CD14-positive monocyte (primary cell): ENCODE results near the gene PLA2G3. TPM values are rescaled to one million over a fixed set of nuclear protein-coding genes. Genes with fewer than 3 reads are reported as not detected.
"Not testable (repeated sequence)": the region's sequence is repeated elsewhere in the genome, so short reads cannot be mapped to it uniquely, and the experiment has no call there.

Experiments used
- DNase-seq, 3 donors: peaks; one replicate each; pipeline ENCODE4 v3.0.0-alpha.2; 2011 to 2022
- H2AFZ ChIP-seq: 2 replicates; pipeline ENCODE4 v1.6.0; 2012; ENCODE audit warnings: mild to moderate bottlenecking, low read depth, low read length, inconsistent platforms; ENCODE audit not compliant: insufficient read depth, poor library complexity, severe bottlenecking
- H3K27ac ChIP-seq, 2 donors: 1 replicate in 1 of 2; 2 replicates in 1 of 2; pipeline ENCODE4 v1.5.1; 2012 to 2013; ENCODE audit warnings: low read length in 2 of 2, control low read depth in 1 of 2, inconsistent platforms in 1 of 2, low read depth in 1 of 2, mild to moderate bottlenecking in 1 of 2
- H3K27me3 ChIP-seq, 2 donors: one replicate each; pipeline versions ENCODE4 v1.6.0 to v1.6.1; 2011 to 2013; ENCODE audit warnings: low read length in 2 of 2; ENCODE audit not compliant: control insufficient read depth in 2 of 2, insufficient read depth in 2 of 2
- H3K36me3 ChIP-seq, 2 donors: replicated peaks in 1 of 2; 1 replicate in 1 of 2; 2 replicates in 1 of 2; pipeline versions ENCODE4 v1.5.1 to v1.6.1; 2012 to 2013; ENCODE audit warnings: low read length in 2 of 2, control low read depth in 1 of 2, inconsistent platforms in 1 of 2, mild to moderate bottlenecking in 1 of 2; ENCODE audit not compliant: insufficient read depth in 2 of 2, control insufficient read depth in 1 of 2
- H3K4me1 ChIP-seq, 2 donors: 1 replicate in 1 of 2; 2 replicates in 1 of 2; pipeline versions ENCODE4 v1.5.1 to v1.6.1; 2012 to 2013; ENCODE audit warnings: low read length in 2 of 2, control low read depth in 1 of 2, inconsistent platforms in 1 of 2, mild to moderate bottlenecking in 1 of 2, moderate library complexity in 1 of 2; ENCODE audit not compliant: insufficient read depth in 2 of 2, control insufficient read depth in 1 of 2
- H3K4me2 ChIP-seq: replicated peaks from 2 replicates; pipeline ENCODE3; 2012; ENCODE audit warnings: low read length, moderate library complexity, mild to moderate bottlenecking; ENCODE audit not compliant: poor library complexity, severe bottlenecking; ENCODE audit errors: extremely low read depth
- H3K4me3 ChIP-seq, 3 experiments: fragments of 200-600 bp in 1 of 3; sonication (generic) in 1 of 3; replicated peaks in 1 of 3; 1 replicate in 2 of 3; 2 replicates in 1 of 3; pipeline ENCODE4 v1.5.1; 2011 to 2013; ENCODE audit warnings: low read length in 3 of 3, mild to moderate bottlenecking in 3 of 3, control low read depth in 2 of 3, low read depth in 2 of 3, inconsistent platforms in 1 of 3, moderate library complexity in 1 of 3
- H3K79me2 ChIP-seq: 2 replicates; pipeline ENCODE4 v1.6.0; 2012; ENCODE audit warnings: mild to moderate bottlenecking, control low read depth, inconsistent platforms, low read length, moderate library complexity; ENCODE audit not compliant: insufficient read depth
- H3K9ac ChIP-seq: 2 replicates; pipeline ENCODE4 v1.6.0; 2017; ENCODE audit warnings: low read length, mild to moderate bottlenecking; ENCODE audit not compliant: insufficient read depth, poor library complexity, severe bottlenecking
- H3K9me3 ChIP-seq, 2 donors: replicated peaks in 1 of 2; 1 replicate in 1 of 2; 2 replicates in 1 of 2; pipeline versions ENCODE4 v1.5.1 to v1.6.1; 2012 to 2013; ENCODE audit warnings: low read length in 2 of 2, control low read depth in 1 of 2; ENCODE audit not compliant: control insufficient read depth in 1 of 2, insufficient read depth in 1 of 2
- H4K20me1 ChIP-seq: 2 replicates; pipeline ENCODE4 v1.6.0; 2012; ENCODE audit warnings: mild to moderate bottlenecking, low read length, control low read depth, moderate library complexity; ENCODE audit not compliant: insufficient read depth
- H3K27ac Mint-ChIP-seq, 7 donors: one replicate each; pipeline ENCODE4 v1.8.0; 2020; ENCODE audit warnings: mild to moderate bottlenecking in 7 of 7, mixed read lengths in 7 of 7, moderate library complexity in 6 of 7, inconsistent platforms in 2 of 7
- H3K27me3 Mint-ChIP-seq, 3 donors: one replicate each; pipeline ENCODE4 v1.8.0; 2021 to 2022; ENCODE audit warnings: low read depth in 3 of 3, mild to moderate bottlenecking in 3 of 3, mixed read lengths in 3 of 3, moderate library complexity in 3 of 3, inconsistent platforms in 1 of 3
- H3K36me3 Mint-ChIP-seq, 2 donors: one replicate each; pipeline ENCODE4 v1.8.0; 2020; ENCODE audit warnings: mixed read lengths in 2 of 2, inconsistent platforms in 1 of 2, mild to moderate bottlenecking in 1 of 2
- H3K4me1 Mint-ChIP-seq: one replicate; pipeline ENCODE4 v1.8.0; 2020; ENCODE audit warnings: mild to moderate bottlenecking, mixed read lengths
- H3K4me3 Mint-ChIP-seq, 2 donors: one replicate each; pipeline ENCODE4 v1.8.0; 2020; ENCODE audit warnings: mild to moderate bottlenecking in 2 of 2, mixed read lengths in 2 of 2, moderate library complexity in 1 of 2
- H3K9me3 Mint-ChIP-seq, 7 donors: one replicate each; pipeline ENCODE4 v1.8.0; 2020 to 2022; ENCODE audit warnings: mixed read lengths in 7 of 7, mild to moderate bottlenecking in 6 of 7, moderate library complexity in 6 of 7, inconsistent platforms in 2 of 7
- WGBS: methylation state at CpG from one replicate; pipeline ENCODE4 v1.1.5; 2013; ENCODE audit warnings: missing lambda C conversion rate; ENCODE audit not compliant: insufficient coverage; 5-methylcytosine and 5-hydroxymethylcytosine counted together
- intact Hi-C, 2 donors: fragments of 100-400 bp; cut with micrococcal nuclease; formaldehyde crosslinking; loops; one replicate each; pipeline versions ENCODE4 v1.15.0 to v1.15.1; 2023
- polyA plus RNA-seq, 3 donors: library from polyadenylated mRNA; depleted of rRNA in 1 of 3; unstranded in 2 of 3; stranded (reverse) in 1 of 3; fragments of 300-500 nt in 2 of 3; fragments of >200 nt in 1 of 3; fragmentation: Illumina TruSeq in 2 of 3; gene quantifications; 1 replicate in 2 of 3; 2 replicates in 1 of 3; pipeline ENCODE4 v1.2.3, GENCODE V29; 2012 to 2021
- TF ChIP-seq, protein P1 (sequence below): fragments of 200-600 bp; IDR thresholded peaks from one replicate; pipeline ENCODE4 v1.8.0; 2022; ENCODE audit warnings: antibody characterized with exemption, mild to moderate bottlenecking

The PLA2G3 gene
- polyA plus RNA-seq, 3 donors, result not detected

DNA sequence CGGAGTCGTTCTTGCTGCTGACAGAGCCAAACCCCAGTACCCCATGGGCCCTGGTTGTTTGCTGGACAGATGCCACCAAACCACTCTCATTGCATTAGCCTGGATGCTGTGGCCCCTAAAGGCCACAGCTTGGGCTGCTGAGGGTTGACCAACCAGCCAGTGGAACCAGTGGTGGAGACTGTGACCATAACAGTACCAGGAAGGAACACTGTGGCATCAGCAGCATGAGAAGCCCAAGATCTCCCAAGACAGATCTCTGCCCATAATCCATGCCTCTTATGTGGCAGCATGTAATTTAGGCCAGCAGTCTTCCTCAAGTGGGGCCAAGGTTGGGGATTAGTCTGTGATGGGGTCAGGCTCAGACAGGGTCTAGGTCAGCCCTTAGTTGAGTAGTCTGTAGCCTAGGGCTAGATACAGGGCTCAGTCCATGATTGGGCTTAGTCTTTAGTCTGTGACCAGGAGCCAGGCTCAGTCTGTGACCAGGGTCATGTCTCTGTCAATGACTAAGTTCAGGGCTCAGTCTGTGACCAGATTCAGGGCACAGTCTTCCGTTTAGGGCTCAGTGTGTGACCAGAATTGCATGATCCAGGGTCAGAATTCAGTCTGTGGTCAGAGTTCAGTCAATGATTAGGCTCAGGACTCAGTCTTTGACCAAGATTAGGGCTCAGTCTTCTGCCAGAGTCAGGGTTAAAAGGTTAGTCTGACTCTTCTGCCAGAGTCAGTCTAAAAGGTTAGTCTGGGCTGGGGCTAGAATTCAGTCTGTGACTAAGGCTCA, 22.1 kb downstream of the PLA2G3 start:
- intact Hi-C loops, result no loop called here
- H3K4me2 ChIP-seq, result no peak overlapping the region
- Mint-ChIP-seq H3K9me3 (peaks cover 0 to 4% (median 0%) of the 10 kb centered on the region in 7 donors), H3K27ac (peak overlapping the region in 1 of 7 donors; percentile 33), H3K4me3 (no peak overlapping the region), H3K4me1 (no peaks in the 10 kb centered on the region), H3K36me3 (no peaks in the 10 kb centered on the region), H3K27me3 (peaks cover 4 to 6% (median 5%) of the 10 kb centered on the region in 3 donors)
- no peaks in the 10 kb centered on the region for H3K79me2 ChIP-seq
- H3K4me1 ChIP-seq, result no peaks in the 10 kb centered on the region
- H2AFZ ChIP-seq, result no peak overlapping the region
- H3K9me3 ChIP-seq, result no peaks in the 10 kb centered on the region
- no peak for DNase-seq
- no peaks in the 10 kb centered on the region for H3K36me3 ChIP-seq
- no peak overlapping the region for H3K4me3 ChIP-seq
- H3K9ac ChIP-seq, result no peak overlapping the region
- H4K20me1 ChIP-seq, result no peaks in the 10 kb centered on the region
- H3K27me3 ChIP-seq, result no peaks in the 10 kb centered on the region
- 96% methylated on average over 3 of the region's 3 CpGs for WGBS
- no peak overlapping the region for H3K27ac ChIP-seq
- TF ChIP-seq, protein P1, sequence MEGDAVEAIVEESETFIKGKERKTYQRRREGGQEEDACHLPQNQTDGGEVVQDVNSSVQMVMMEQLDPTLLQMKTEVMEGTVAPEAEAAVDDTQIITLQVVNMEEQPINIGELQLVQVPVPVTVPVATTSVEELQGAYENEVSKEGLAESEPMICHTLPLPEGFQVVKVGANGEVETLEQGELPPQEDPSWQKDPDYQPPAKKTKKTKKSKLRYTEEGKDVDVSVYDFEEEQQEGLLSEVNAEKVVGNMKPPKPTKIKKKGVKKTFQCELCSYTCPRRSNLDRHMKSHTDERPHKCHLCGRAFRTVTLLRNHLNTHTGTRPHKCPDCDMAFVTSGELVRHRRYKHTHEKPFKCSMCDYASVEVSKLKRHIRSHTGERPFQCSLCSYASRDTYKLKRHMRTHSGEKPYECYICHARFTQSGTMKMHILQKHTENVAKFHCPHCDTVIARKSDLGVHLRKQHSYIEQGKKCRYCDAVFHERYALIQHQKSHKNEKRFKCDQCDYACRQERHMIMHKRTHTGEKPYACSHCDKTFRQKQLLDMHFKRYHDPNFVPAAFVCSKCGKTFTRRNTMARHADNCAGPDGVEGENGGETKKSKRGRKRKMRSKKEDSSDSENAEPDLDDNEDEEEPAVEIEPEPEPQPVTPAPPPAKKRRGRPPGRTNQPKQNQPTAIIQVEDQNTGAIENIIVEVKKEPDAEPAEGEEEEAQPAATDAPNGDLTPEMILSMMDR, result no peak

DNA sequence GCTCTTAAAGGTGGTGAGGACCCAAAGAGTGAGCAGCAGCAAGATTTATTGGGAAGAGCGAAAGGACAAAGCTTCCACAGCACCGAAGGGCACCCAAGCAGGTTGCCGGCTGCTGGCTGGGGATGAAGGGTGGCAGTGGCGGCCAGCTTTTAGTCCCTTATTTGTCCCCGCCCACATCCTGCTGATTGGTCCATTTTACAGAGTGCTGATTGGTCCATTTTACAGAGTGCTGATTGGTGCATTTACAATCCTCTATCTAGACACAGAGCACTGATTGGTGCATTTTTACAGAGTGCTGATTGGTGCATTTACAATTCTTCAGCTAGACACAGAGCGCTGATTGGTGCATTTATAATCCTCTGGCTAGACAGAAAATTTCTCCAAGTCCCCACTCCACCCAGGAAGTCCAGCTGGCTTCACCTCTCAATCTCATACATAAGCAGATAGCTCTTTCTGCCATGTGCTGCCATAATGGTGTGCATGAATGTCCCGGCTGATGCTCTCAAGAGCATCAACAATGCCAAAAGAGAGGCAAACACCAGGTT, 27.7 kb downstream of the PLA2G3 start:
- H3K79me2 ChIP-seq, H3K36me3 Mint-ChIP-seq, DNase-seq, H3K4me3 Mint-ChIP-seq, H3K27ac ChIP-seq, H3K4me1 ChIP-seq, intact Hi-C loops, H3K4me2 ChIP-seq, H3K27me3 Mint-ChIP-seq, H3K27ac Mint-ChIP-seq, H3K27me3 ChIP-seq, H4K20me1 ChIP-seq, H3K9ac ChIP-seq, H3K4me1 Mint-ChIP-seq, H3K9me3 ChIP-seq, H3K36me3 ChIP-seq, H2AFZ ChIP-seq, H3K4me3 ChIP-seq: not testable (repeated sequence)
- WGBS, result 100% methylated on average over 2 of the region's 7 CpGs
- H3K9me3 Mint-ChIP-seq, result peaks cover 0 to 12% (median 8%) of the 10 kb centered on the region in 7 donors
